MCF 10A (cell line): ENCODE measurements around the gene RXRA. TPM values are rescaled to one million over a fixed set of nuclear protein-coding genes. Genes with fewer than 3 reads are reported as not detected.

Experiments
- BruUV-seq: library from RNA; stranded (reverse); fragments of 400-500 nt; replicated peaks from 2 replicates; lab custom pipeline; 2021; lab: Mats Ljungman, UMichigan
- CTCF ChIA-PET: fragments of 300-600 bp; sonication (Branson Sonifier 250); formaldehyde crosslinking; extraction: SDS; loops from one replicate; lab custom pipeline; 2021; ENCODE audit warnings: antibody characterized with exemption, inconsistent platforms; lab: Yijun Ruan, JAX
- POLR2A ChIA-PET: fragments of 300-600, 350-650 bp; sonication (Branson Sonifier 250); formaldehyde crosslinking; extraction: SDS; loops from one replicate; lab custom pipeline; 2020; ENCODE audit warnings: antibody characterized with exemption, inconsistent platforms; lab: Yijun Ruan, JAX
- DNase-seq: peaks from one replicate; pipeline ENCODE4 v3.0.0-alpha.2; 2018; ENCODE audit not compliant: unreplicated experiment
- H3K27ac Mint-ChIP-seq: one replicate; pipeline ENCODE4 v1.8.0; 2022; ENCODE audit warnings: mild to moderate bottlenecking, low read depth, mixed read lengths; ENCODE audit not compliant: unreplicated experiment
- H3K27me3 Mint-ChIP-seq: one replicate; pipeline ENCODE4 v1.8.0; 2022; ENCODE audit warnings: mixed read lengths; ENCODE audit not compliant: insufficient read depth, unreplicated experiment
- H3K36me3 Mint-ChIP-seq: one replicate; pipeline ENCODE4 v1.8.0; 2022; ENCODE audit warnings: mild to moderate bottlenecking, moderate library complexity, mixed read lengths; ENCODE audit not compliant: insufficient read depth, unreplicated experiment
- H3K4me1 Mint-ChIP-seq: one replicate; pipeline ENCODE4 v1.8.0; 2022; ENCODE audit warnings: mixed read lengths; ENCODE audit not compliant: insufficient read depth, unreplicated experiment
- H3K4me3 Mint-ChIP-seq: one replicate; pipeline ENCODE4 v1.8.0; 2022; ENCODE audit warnings: mild to moderate bottlenecking, moderate library complexity, mixed read lengths; ENCODE audit not compliant: unreplicated experiment
- H3K9me3 Mint-ChIP-seq: one replicate; pipeline ENCODE4 v1.8.0; 2022; ENCODE audit warnings: mixed read lengths; ENCODE audit not compliant: unreplicated experiment
- intact Hi-C: fragments of 100-400 bp; cut with micrococcal nuclease; formaldehyde crosslinking; loops from 2 replicates; pipeline ENCODE4 v1.14.1; 2022
- total RNA-seq: library from RNA; stranded (reverse); gene quantifications from 2 replicates; pipeline ENCODE4 v1.2.3, GENCODE V29; 2022
- TF ChIP-seq, protein P1 (sequence below): fragments of 200-600 bp; IDR thresholded peaks from one replicate; pipeline ENCODE4 v1.8.0; 2022; ENCODE audit warnings: antibody characterized with exemption, mild to moderate bottlenecking; ENCODE audit not compliant: unreplicated experiment

Gene RXRA
- total RNA-seq, 1 experiment from 2014 or later: 65.5 TPM

DNA sequence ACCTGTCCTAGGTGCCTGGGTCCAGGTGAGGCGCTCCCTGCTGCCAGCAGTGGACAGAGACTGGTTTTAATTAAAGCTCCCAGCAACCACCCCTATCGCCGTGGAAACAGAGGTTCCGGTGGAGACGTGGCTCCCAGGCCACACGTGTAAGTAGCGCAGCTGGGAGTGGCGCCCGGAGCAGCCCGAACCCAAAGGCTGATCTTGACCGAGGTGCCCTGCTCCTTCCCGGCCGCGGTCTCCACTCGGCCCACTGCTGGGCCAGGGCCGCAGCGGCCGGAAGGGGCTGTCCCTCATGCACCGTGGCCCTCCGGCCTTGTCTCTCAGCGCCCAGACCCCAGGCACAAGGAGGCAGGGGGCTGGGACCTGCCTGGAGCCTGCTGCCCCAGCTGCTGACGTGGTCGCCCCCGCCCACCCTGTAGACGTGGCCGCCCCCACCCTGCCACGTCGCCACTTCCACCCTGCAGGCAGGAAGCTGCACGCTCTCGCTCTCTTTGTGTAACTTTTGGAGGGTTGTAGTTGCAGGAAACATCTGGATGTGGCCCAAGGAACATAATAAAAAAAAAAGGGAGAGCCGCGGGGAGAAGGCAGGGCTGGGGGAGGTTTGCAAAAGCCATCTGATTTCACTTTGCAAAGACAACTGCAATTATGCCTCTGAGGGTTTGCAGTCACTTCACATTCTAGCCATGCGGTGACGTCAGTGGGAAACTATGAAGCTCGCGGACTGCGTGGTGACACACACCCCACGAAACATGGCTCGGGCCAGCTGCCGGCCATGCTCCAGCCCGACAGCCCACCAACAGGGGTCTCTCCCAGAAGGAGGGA lies 129.9 kb downstream of the RXRA start:
- TF ChIP-seq, protein P1, sequence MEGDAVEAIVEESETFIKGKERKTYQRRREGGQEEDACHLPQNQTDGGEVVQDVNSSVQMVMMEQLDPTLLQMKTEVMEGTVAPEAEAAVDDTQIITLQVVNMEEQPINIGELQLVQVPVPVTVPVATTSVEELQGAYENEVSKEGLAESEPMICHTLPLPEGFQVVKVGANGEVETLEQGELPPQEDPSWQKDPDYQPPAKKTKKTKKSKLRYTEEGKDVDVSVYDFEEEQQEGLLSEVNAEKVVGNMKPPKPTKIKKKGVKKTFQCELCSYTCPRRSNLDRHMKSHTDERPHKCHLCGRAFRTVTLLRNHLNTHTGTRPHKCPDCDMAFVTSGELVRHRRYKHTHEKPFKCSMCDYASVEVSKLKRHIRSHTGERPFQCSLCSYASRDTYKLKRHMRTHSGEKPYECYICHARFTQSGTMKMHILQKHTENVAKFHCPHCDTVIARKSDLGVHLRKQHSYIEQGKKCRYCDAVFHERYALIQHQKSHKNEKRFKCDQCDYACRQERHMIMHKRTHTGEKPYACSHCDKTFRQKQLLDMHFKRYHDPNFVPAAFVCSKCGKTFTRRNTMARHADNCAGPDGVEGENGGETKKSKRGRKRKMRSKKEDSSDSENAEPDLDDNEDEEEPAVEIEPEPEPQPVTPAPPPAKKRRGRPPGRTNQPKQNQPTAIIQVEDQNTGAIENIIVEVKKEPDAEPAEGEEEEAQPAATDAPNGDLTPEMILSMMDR: no peak
- Mint-ChIP-seq H3K36me3 (peaks cover 11% of the 10 kb centered on the region), H3K27me3 (no peaks in the 10 kb centered on the region), H3K27ac (peak overlapping the region; percentile 37), H3K4me3 (no peak overlapping the region), H3K4me1 (peaks cover 30% of the 10 kb centered on the region), H3K9me3 (no peaks in the 10 kb centered on the region)
- intact Hi-C loops: loop anchor here (5.0 kb wide), 1 partner anchor 191 kb away; no protein-coding TSS in a partner anchor
- peak; percentile 85 for DNase-seq
- ChIA-PET CTCF (interaction anchor here (0.6 to 1.4 kb wide), 7 partner anchors 8 to 1635 kb away, joined by 3 to 6 read pairs (median 4); no protein-coding TSS in a partner anchor), POLR2A (interaction anchor here (0.6 to 0.9 kb wide), 6 partner anchors 14 to 595 kb away, joined by 3 to 5 read pairs (median 4); no protein-coding TSS in a partner anchor)
- no TSS peak for BruUV-seq

DNA sequence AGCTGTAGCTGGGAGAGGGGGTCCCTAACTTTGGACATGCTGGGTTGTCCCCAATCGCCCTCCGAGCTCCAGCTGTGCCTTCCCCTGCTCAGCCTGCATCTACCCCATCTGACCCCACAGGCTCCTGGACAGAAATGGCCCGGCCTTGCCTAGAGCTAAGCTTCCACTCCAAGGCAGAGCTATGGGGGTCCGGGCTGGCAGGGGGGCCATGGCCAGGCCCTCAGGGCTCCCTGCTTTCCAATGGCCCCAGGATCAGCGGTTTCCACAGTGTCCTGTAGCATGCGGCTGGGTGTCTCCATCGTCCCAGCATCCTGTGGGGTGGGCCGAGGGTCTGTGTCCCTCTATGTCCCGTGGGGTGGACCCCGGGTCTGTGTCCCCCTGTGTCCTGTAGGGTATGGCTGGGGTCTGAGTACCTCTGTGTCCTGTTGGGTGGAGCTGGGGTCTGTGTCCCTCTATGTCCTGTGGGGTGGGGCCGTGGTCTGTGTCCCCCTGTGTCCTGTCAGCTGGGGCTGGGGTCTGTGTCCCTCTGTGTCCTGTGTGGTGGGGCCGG lies 130.6 kb downstream of the RXRA start:
- TF ChIP-seq, protein P1: no peak
- H3K4me1 Mint-ChIP-seq: peaks cover 23% of the 10 kb centered on the region
- H3K9me3 Mint-ChIP-seq: no peaks in the 10 kb centered on the region
- ChIA-PET POLR2A (interaction anchor here (0.6 to 0.9 kb wide), 5 partner anchors 22 to 439 kb away, joined by 3 to 5 read pairs (median 3); no protein-coding TSS in a partner anchor), CTCF (interaction anchor here (0.6 to 1.4 kb wide), 5 partner anchors 9 to 1635 kb away, joined by 3 to 6 read pairs (median 4); no protein-coding TSS in a partner anchor)
- DNase-seq: no peak
- H3K27me3 Mint-ChIP-seq: no peaks in the 10 kb centered on the region
- no peak overlapping the region for H3K4me3 Mint-ChIP-seq
- H3K27ac Mint-ChIP-seq: peak overlapping the region; percentile 37
- peaks cover 4% of the 10 kb centered on the region for H3K36me3 Mint-ChIP-seq
- intact Hi-C loops: loop anchor here (5.0 kb wide), 1 partner anchor 190 kb away; no protein-coding TSS in a partner anchor
- BruUV-seq: no TSS peak

DNA sequence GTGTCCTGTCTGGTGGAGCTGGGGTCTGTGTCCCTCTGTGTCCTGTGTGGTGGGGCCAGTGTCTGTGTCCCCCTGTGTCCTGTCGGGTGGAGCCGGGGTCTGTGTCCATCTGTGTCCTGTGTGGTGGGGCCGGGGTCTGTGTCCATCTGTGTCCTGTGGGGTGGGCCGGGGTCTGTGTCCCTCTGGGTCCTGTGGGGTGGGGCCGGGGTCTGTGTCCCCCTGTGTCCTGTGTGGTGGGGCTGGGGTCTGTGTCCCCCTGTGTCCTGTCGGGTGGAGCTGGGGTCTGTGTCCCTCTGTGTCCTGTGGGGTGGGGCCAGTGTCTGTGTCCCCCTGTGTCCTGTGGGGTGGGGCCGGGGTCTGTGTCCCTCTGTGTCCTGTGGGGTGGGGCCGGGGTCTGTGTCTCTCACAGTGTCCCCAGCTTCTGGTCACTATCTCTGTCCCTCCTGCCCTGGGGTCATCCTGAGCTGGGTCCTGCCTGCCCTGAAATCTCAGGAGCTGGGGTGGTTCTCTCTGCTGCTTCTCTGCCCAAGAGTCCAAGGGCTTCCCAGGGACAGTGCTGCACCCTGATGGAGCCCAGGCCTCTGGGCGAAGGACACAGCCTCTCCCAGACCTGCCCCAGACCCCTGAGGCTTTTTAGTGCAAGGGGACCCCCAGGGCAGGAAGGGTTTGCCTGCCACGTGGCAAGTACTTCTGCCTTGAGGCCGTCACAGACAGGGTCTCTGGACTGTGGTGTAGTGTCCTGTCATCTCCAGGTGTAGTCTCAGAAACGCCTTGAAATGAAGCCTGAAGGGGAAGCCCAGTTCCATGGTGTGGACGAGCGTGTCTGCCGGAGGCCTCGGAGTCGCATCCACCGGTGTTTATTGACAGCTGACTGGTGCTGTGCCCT lies 131.3 kb downstream of the RXRA start:
- no TSS peak for BruUV-seq
- TF ChIP-seq, protein P1: no peak
- CTCF ChIA-PET: interaction anchor here (0.6 kb wide), 1 partner anchor 14 kb away, joined by 3 read pairs; no protein-coding TSS in a partner anchor
- Mint-ChIP-seq H3K9me3 (no peaks in the 10 kb centered on the region), H3K4me3 (no peak overlapping the region), H3K4me1 (peaks cover 22% of the 10 kb centered on the region), H3K36me3 (peaks cover 4% of the 10 kb centered on the region), H3K27ac (peak overlapping the region; percentile 37), H3K27me3 (no peaks in the 10 kb centered on the region)
- no peak for DNase-seq
- POLR2A ChIA-PET: interaction anchor here (0.6 kb wide), 1 partner anchor 439 kb away, joined by 3 read pairs; no protein-coding TSS in a partner anchor
- intact Hi-C loops: loop anchor here (5.0 kb wide), 1 partner anchor 190 kb away; no protein-coding TSS in a partner anchor
